MCF 10A (cell line): Measurements from ENCODE around the gene ZBTB21. TPM values are rescaled to one million over a fixed set of nuclear protein-coding genes. Genes with fewer than 3 reads are reported as not detected.

ENCODE experiments used
- BruUV-seq: library from RNA; stranded (reverse); fragments of 400-500 nt; replicated peaks from 2 replicates; lab custom pipeline; 2021; lab: Mats Ljungman, UMichigan
- CTCF ChIA-PET: fragments of 300-600 bp; sonication (Branson Sonifier 250); formaldehyde crosslinking; extraction: SDS; loops from one replicate; lab custom pipeline; 2021; ENCODE audit warnings: antibody characterized with exemption, inconsistent platforms; lab: Yijun Ruan, JAX
- POLR2A ChIA-PET: fragments of 300-600, 350-650 bp; sonication (Branson Sonifier 250); formaldehyde crosslinking; extraction: SDS; loops from one replicate; lab custom pipeline; 2020; ENCODE audit warnings: antibody characterized with exemption, inconsistent platforms; lab: Yijun Ruan, JAX
- DNase-seq: peaks from one replicate; pipeline ENCODE4 v3.0.0-alpha.2; 2018; ENCODE audit not compliant: unreplicated experiment
- H3K27ac Mint-ChIP-seq: one replicate; pipeline ENCODE4 v1.8.0; 2022; ENCODE audit warnings: mild to moderate bottlenecking, low read depth, mixed read lengths; ENCODE audit not compliant: unreplicated experiment
- H3K27me3 Mint-ChIP-seq: one replicate; pipeline ENCODE4 v1.8.0; 2022; ENCODE audit warnings: mixed read lengths; ENCODE audit not compliant: insufficient read depth, unreplicated experiment
- H3K36me3 Mint-ChIP-seq: one replicate; pipeline ENCODE4 v1.8.0; 2022; ENCODE audit warnings: mild to moderate bottlenecking, moderate library complexity, mixed read lengths; ENCODE audit not compliant: insufficient read depth, unreplicated experiment
- H3K4me1 Mint-ChIP-seq: one replicate; pipeline ENCODE4 v1.8.0; 2022; ENCODE audit warnings: mixed read lengths; ENCODE audit not compliant: insufficient read depth, unreplicated experiment
- H3K4me3 Mint-ChIP-seq: one replicate; pipeline ENCODE4 v1.8.0; 2022; ENCODE audit warnings: mild to moderate bottlenecking, moderate library complexity, mixed read lengths; ENCODE audit not compliant: unreplicated experiment
- H3K9me3 Mint-ChIP-seq: one replicate; pipeline ENCODE4 v1.8.0; 2022; ENCODE audit warnings: mixed read lengths; ENCODE audit not compliant: unreplicated experiment
- intact Hi-C: fragments of 100-400 bp; cut with micrococcal nuclease; formaldehyde crosslinking; loops from 2 replicates; pipeline ENCODE4 v1.14.1; 2022
- total RNA-seq: library from RNA; stranded (reverse); gene quantifications from 2 replicates; pipeline ENCODE4 v1.2.3, GENCODE V29; 2022
- TF ChIP-seq, protein P1 (sequence below): fragments of 200-600 bp; IDR thresholded peaks from one replicate; pipeline ENCODE4 v1.8.0; 2022; ENCODE audit warnings: antibody characterized with exemption, mild to moderate bottlenecking; ENCODE audit not compliant: unreplicated experiment

The ZBTB21 gene
- total RNA-seq, 1 experiment from 2014 or later: 27.3 TPM

DNA sequence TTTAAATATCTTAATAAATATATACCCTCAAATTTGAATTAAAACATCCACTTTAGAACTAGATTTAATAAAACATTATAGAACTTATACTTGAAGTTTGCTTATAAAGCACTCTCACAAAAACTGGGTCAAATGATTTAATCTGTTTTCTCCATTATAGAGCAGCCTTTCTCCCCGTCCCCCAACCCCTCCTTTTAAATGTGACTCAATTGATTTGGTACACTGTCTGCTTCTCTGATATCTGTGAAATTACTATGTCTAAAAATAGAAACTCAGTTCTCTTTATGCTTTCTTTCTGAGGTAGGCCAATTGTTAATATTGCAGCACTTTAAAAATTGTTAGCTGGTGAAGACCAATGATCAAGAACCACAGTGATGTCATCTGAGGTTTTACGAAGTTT is 6.9 kb upstream of the ZBTB21 start:
- ChIA-PET POLR2A (interaction anchor here (0.9 kb wide), 1 partner anchor 100 kb away, joined by 3 read pairs; no protein-coding TSS in a partner anchor), CTCF (interaction anchor here (1.0 kb wide), 2 partner anchors 10 to 733 kb away, joined by 3 read pairs; no protein-coding TSS in a partner anchor)
- Mint-ChIP-seq H3K4me1 (peaks cover 7% of the 10 kb centered on the region), H3K27ac (no peak overlapping the region), H3K4me3 (no peak overlapping the region), H3K9me3 (peaks cover 8% of the 10 kb centered on the region), H3K36me3 (peaks cover 4% of the 10 kb centered on the region), H3K27me3 (peaks cover 25% of the 10 kb centered on the region)
- TF ChIP-seq, protein P1, sequence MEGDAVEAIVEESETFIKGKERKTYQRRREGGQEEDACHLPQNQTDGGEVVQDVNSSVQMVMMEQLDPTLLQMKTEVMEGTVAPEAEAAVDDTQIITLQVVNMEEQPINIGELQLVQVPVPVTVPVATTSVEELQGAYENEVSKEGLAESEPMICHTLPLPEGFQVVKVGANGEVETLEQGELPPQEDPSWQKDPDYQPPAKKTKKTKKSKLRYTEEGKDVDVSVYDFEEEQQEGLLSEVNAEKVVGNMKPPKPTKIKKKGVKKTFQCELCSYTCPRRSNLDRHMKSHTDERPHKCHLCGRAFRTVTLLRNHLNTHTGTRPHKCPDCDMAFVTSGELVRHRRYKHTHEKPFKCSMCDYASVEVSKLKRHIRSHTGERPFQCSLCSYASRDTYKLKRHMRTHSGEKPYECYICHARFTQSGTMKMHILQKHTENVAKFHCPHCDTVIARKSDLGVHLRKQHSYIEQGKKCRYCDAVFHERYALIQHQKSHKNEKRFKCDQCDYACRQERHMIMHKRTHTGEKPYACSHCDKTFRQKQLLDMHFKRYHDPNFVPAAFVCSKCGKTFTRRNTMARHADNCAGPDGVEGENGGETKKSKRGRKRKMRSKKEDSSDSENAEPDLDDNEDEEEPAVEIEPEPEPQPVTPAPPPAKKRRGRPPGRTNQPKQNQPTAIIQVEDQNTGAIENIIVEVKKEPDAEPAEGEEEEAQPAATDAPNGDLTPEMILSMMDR: no peak
- intact Hi-C loops: no loop called here
- DNase-seq: no peak
- BruUV-seq: no TSS peak

DNA sequence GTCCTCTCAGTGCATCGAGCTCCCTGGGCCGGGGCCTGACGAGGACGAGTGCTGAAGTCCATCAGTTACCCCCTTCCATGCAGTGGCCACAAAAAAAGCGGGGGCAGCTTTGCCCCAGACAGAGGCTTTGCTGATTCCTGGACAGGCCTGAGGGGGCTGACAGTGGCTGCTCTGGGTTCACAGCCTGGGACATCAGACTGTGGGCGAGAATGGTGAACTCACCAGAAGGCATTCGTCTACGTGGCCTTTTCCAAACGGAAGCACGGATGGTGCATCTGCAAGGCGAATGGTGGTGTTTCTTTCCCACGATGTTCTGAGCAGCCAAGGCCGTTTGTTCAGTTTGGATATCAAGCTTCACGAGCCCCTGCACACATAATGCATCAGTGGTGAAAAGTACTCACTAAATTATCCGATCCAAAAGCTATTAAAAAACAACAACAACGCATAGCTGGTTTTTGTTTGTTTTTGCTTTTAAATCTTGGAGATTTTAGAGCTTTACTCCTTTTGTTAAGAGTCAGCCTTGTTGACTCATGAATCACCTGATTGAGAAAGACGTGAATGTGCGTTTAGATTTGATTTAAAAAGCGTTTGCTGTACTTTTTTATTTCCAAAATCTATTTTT is 6.3 kb upstream of the ZBTB21 start:
- ChIA-PET CTCF (interaction anchor here (0.7 to 1.0 kb wide), 2 partner anchors 10 to 91 kb away, joined by 3 to 4 read pairs; no protein-coding TSS in a partner anchor), POLR2A (interaction anchor here (0.9 kb wide), 1 partner anchor 101 kb away, joined by 3 read pairs; no protein-coding TSS in a partner anchor)
- no peak for DNase-seq
- no TSS peak for BruUV-seq
- Mint-ChIP-seq H3K9me3 (peaks cover 8% of the 10 kb centered on the region), H3K4me1 (peaks cover 7% of the 10 kb centered on the region), H3K36me3 (peaks cover 4% of the 10 kb centered on the region), H3K27me3 (peaks cover 22% of the 10 kb centered on the region), H3K4me3 (no peak overlapping the region), H3K27ac (no peak overlapping the region)
- intact Hi-C loops: no loop called here
- TF ChIP-seq, protein P1: no peak

DNA sequence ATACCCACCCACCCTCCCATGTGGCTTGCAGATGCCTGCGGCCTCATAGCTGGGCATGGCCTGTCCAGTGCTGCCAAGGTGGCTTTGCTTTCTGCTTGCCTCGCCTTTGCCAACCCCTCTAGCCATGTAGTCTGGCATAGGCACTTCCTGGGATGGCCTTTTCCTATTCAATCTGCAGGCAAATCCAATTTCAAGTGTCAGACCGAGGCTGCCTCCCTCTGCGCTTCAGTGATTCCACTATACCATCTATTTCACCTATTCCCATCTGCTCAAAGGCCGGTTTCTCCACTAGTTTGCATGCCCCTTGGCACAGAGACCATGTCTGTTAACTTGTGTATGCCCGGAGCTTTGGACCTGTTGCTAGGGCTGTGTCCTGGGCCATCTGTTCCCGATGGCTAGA is 3.8 kb upstream of the ZBTB21 start:
- CTCF ChIA-PET: interaction anchor here (0.7 kb wide), 1 partner anchor 94 kb away, joined by 3 read pairs; no protein-coding TSS in a partner anchor
- intact Hi-C loops: loop anchor here (5.0 kb wide), 1 partner anchor 137 kb away; the partner anchor contains the start of gene PRDM15
- BruUV-seq: no TSS peak
- peaks cover 8% of the 10 kb centered on the region for H3K9me3 Mint-ChIP-seq
- H3K27ac Mint-ChIP-seq: no peak overlapping the region
- POLR2A ChIA-PET: interaction anchor here (0.6 kb wide), 1 partner anchor 44 kb away, joined by 3 read pairs; no protein-coding TSS in a partner anchor
- H3K36me3 Mint-ChIP-seq: no peaks in the 10 kb centered on the region
- no peak for DNase-seq
- TF ChIP-seq, protein P1: no peak
- peaks cover 7% of the 10 kb centered on the region for H3K4me1 Mint-ChIP-seq
- no peaks in the 10 kb centered on the region for H3K27me3 Mint-ChIP-seq
- H3K4me3 Mint-ChIP-seq: no peak overlapping the region

DNA sequence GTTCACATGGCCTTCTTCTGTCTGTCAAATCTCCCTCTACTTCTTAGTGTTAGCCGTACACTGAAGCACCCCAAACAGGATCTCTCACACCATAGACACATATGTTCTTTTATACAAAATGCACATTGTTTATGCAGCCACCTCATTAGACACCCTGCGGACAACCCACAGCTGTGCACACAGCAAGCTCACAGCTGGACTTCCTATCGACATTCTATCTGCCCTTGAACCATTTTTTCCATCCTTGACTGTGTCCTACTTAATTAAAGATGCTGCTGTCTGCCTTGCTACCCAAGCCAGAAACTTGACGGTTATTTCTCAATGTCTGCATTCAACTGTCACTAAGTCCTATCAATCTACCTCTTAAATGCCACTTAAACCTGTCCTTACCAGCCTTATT is 3.2 kb upstream of the ZBTB21 start:
- Mint-ChIP-seq H3K36me3 (no peaks in the 10 kb centered on the region), H3K4me1 (peaks cover 7% of the 10 kb centered on the region), H3K9me3 (peaks cover 8% of the 10 kb centered on the region), H3K27me3 (no peaks in the 10 kb centered on the region), H3K27ac (no peak overlapping the region), H3K4me3 (no peak overlapping the region)
- intact Hi-C loops: loop anchor here (5.0 kb wide), 1 partner anchor 136 kb away; the partner anchor contains the start of gene PRDM15
- CTCF ChIA-PET: no interaction called here
- POLR2A ChIA-PET: interaction anchor here (0.6 kb wide), 1 partner anchor 44 kb away, joined by 3 read pairs; no protein-coding TSS in a partner anchor
- BruUV-seq: no TSS peak
- TF ChIP-seq, protein P1: no peak
- no peak for DNase-seq
